Right lobe of liver (tissue), 4 donors: ENCODE measurements around the gene TMEM222.

ENCODE experiments used
- CTCF ChIP-seq, 4 donors: fragments of 200-600 bp in 3 of 4; fragments of 450-650 bp in 1 of 4; IDR thresholded peaks; one replicate each; pipeline versions ENCODE4 v1.5.1 to v1.8.0; 2016 to 2022; ENCODE audit warnings: antibody characterized with exemption in 4 of 4, mild to moderate bottlenecking in 2 of 4
- POLR2A ChIP-seq: fragments of 450-650 bp; IDR thresholded peaks from one replicate; pipeline ENCODE4 v1.6.1; 2017; ENCODE audit warnings: antibody characterized with exemption, mild to moderate bottlenecking
- donor health status: DM: no; HTN: no; CAD: no.
- donor health status: DM: no; HTN: no; CAD: no.
- donor health status: DM: no; HTN: yes; CAD: no.

GRCh38 chr1:27290581-27290980 lies 31.4 kb upstream of the TMEM222 start:
- TF ChIP-seq CTCF (IDR thresholded peaks at IDR 0.05): no peak
- TF ChIP-seq POLR2A: no peak
